Activated CD4-positive, alpha-beta T cell treated with anti-CD3 and anti-CD28 coated beads, Interleukin-2, amount 50 U/mL, for 4 hours (primary cell): ENCODE measurements around the gene THTPA.
"Not testable (repeated sequence)": the region's sequence is repeated elsewhere in the genome, so short reads cannot be mapped to it uniquely, and the experiment has no call there.

ENCODE experiments used
- DNase-seq, 2 experiments: peaks; one replicate each; pipeline ENCODE4 v3.0.0-alpha.2; 2020

The THTPA gene

DNA sequence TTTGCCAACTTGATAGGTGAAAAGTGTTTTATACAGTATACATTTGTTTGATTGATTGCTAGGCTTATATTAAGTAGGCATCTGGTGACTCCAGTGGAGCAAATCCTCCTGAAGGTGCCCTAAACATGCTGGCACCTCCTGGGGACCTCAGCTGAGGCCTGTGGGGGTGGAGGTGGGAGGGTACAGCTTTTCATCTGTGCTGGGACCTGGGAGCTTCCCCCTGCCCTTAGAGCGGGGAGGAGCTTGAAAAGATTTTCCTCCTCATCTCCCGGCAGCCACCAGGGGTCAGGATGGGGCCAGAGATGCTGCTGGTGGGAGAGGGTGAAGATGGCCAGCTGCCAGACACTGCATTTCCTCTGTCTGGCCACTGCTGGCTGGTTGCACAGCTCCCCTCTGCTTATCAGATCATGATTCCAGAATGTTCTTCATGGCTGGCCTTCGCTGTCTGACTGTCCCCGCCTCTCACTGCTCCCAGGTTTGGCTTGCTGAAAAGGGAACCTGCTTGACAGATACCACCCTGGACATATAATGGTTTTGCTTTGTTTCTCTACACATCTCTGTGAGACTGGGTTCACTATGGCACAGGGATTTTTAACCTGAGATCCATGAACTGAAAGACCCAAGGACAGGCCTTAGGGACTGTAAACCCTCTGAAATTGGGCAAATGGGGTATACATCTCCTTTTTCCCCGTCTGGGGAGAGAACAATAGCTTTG lies 33.0 kb downstream of the THTPA start:
- DNase-seq, result peak; percentile 62 to 64

DNA sequence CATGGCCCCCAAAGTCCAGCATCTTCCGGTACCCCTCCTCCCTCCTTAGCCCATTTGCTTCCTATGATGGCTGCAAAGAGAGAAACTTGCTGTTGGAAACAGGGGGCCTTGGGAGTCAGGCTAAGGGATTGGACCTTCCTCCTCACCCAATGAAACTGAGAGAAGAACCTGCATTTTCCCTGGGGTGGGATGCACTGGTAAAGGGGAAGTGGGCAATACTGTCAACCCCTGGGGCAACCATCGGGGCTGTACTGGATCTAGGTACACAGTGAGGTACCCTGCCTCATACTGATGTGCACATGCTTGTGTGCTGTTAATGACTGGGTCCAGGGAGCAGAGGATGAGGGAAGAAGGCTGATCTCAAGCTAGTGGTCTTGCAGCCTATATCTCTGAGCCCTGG lies 33.5 kb downstream of the THTPA start:
- no peak for DNase-seq

DNA sequence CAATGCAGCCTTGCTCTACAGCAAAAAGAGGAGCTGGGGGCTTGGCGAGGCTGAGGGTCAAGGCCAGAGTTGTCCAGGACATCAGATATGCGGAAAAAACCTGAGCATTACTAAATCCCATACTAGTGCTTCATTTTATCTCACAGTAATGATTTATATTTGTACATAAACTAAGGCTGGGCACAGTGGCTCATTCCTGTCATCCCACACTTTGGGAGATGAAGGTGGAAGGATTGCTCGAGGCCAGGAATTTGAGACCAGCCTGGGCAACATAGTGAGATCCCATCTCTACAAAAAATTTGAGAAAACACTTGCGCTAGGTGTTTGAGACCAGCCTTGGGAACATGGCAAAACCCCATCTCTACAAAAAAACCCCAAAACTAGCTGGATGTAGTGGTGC lies 34.1 kb downstream of the THTPA start:
- no peak for DNase-seq

DNA sequence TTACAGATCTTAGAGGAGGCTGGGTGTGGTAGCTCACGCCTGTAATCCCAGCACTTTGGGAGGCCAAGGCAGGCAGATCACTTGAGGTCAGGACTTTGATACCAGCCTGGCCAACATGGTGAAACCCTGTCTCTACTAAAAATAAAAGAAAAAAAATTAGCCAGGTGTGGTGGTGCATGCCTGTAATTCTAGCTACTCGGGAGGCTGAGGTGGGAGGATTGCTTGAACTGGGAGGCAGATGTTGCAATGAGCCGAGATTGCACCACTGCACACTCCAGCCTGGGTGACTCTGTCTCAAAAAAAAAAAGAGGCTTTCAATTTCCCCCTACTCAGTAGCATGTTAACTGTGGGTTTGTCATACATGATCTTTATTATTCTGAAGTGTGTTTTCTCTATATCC lies 38.1 kb downstream of the THTPA start:
- not testable (repeated sequence) for DNase-seq

DNA sequence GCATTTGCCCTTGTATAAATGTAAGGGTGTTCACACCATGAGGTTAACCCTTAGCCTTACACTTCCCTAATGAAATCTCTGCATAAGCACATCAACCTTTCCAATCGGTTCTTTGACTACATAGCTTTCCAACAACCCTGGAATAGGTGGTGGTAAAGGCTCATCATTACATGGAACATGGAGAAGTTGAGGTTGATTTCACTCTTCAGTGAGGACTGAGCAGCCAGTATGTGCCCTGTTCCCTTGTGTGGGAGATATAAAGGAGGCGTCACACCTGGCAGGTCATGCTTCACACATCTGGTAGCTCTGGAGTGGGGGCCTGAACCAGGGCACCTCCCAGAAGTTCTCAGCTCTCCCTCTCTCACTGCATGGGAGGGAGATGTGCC lies 44.2 kb downstream of the THTPA start:
- DNase-seq, result no peak

DNA sequence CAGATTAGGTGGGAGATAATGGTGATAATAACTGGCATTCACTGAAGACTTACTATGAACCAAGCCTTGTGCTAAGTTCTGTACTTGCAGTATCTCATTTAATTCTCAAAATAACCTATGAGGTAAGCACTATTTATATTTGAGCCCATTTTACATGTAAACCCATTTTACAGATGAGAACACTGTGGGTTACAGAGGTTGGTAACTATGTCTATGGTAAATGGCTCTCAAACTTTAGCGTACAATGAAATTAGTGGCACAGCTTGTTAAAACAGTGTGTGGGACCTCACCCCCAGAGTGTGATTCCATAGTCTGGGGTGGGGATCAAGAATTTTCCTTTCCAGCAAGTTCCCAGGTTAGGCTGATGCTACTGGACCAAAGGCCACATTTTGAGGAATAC lies 44.7 kb downstream of the THTPA start:
- DNase-seq, result no peak

DNA sequence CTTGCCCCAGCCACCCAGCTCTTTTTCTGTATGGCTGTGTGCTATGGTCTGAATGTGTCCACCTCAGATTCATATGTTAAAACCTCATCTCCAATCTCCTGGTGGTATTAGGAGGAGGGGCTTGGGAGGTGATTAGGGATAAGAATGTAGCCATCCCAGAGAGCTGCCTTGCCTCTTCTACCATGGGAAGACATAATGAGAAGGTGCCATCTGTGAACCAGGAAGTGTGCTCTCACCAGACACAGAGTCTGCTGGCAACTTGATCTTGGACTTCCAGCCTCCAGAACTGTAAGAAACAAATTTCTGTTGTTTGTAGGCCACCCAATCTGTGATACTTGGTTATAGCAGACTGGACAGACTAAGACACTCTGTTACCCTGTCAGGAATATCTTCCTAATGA lies 45.4 kb downstream of the THTPA start:
- no peak for DNase-seq

DNA sequence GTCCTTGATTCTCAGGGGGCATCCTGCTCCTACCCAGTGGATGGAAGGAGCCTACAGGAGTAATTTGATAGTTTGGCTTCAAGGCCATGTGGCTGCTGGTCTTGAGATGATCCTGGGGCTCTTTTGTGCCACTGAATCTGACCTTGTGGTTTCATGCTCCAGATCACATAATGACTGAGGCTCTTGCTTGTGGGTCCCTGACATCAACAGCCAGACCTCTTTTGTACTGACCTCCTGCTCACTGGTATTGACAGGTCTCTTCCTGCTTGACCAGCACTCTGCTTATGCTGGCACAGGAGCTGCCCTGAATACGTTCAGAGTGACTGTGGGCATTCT lies 45.7 kb downstream of the THTPA start:
- no peak for DNase-seq

DNA sequence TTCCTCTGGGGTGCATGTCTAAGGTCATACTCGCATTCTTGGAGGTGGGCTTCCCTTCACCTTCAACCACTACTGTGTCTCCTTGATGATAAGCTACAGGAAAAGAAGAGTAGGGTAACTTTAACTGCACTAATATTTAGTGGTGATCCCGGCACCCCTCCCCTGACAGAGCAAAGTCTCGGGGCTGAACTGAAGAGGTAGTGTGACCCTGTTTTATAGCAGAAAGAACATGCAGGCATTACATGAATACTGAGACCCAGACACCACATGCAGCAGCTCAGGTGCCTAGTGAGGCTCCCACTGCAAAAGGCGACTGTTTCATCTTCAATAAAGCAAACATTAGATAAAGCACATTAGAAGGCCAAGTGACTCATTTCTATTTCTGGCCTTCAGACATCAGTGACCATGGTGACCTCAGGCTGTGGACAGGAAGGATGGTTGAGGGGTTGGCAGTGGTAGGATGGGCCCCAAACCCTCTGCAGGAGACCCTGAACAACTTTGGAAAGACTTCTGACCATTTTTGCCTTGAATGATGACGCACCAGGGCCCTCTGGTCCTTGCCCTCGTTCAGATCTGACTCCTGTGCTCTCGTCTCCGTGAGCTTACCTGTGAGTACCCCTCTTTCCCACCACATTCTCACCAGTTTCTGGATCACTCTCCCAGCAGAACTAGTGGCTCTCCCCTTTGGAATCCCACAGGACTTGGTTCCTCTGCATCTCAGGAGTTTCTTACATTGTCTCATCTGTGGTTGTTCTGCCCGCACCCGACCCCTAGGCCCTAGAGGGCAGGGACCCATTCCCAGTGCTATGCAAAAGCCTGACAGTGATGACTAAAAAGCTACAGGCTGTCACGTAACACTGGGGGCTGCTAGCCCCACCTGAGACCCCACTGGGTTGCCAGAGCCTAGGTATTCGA lies 46.4 kb downstream of the THTPA start:
- DNase-seq, result no peak

DNA sequence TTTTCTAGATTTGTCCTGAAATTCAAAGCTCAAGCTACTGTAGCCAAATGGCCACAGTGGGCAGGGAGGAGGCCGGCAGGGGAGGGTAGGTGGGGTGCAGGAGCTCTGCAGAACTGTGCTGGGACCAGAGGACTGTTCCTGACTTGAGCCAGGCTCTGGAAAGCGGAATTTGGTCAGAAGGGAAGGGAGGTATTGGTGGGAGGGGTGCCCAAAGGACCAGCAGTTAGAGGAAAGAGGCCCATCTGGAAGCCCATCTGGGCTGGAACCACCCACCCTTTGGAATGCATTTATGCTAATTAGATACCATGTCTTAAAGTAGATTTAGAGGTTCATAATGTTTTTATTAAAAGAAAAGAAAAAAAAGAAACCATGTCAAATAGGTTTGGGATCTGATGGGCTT lies 47.0 kb downstream of the THTPA start:
- no peak for DNase-seq

DNA sequence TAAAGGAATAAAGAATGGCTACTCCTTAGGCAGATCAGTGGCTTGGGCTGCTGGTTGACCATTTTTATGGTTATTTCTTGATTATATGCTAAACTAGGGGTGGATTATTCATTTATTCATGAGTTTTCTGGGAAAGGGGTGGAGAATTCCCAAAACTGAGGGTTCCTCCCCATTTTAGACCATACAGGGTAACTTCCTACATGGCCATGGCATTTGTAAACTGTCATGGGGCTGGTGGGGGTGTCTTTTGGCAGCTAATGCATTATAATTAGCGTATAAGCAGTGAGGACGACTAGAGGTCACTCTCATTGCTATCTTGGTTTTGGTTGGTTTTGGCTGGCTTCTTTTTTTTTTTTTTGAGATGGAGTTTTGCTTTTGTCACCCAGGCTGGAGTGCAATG lies 48.1 kb downstream of the THTPA start:
- no peak for DNase-seq

DNA sequence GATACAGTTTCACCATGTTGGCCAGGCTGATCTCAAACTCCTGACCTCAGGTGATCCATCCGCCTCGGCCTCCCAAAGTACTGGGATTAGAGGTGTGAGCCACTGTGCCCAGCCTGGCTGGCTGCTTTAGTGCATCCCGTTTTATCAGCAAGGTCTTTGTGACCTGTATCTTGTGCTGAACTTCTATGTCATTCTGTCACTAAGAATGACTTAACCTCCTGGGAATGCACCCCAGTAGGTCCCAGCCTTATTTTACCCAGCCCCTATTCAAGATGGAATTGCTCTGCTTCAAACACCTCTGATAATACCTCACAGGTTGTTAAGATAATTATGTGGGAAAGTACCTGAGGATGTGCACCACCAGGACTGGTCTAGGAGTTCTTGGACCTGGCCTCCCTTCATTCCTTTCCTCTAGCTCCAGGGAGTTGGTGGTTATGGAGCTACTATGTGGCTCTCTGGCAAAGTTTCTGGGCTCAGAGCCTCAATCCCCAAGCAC lies 48.7 kb downstream of the THTPA start:
- no peak for DNase-seq

DNA sequence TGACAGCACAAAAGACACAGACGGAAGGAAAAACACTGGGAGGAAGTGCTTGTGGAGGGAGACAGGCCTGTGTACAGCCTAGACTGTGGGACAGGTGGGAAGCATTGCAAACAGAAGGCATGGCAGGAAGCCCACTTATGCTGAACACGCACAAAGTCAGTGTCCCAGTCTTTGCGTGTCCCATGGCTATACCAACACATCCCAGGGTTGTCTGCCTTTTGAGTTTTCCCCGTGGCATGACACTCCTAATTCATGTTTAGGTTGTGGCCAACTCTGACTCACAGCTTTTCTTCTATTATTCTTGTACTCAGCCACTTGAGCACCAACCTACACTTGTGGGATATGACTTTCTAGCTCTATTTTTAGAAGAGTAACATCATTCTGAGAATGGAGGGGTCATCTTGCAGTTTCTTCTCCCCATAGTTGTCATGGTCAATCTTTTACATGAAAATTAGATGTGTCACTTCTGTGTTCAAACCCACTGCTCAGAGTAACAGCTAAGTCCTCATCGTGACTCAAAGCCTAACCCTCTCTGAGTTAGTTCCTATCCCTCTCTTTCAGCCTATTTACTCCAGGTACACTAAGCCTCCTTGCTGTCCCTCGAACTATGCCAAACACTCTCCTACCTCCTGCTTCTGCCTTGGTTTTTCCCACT lies 50.0 kb downstream of the THTPA start:
- no peak for DNase-seq

DNA sequence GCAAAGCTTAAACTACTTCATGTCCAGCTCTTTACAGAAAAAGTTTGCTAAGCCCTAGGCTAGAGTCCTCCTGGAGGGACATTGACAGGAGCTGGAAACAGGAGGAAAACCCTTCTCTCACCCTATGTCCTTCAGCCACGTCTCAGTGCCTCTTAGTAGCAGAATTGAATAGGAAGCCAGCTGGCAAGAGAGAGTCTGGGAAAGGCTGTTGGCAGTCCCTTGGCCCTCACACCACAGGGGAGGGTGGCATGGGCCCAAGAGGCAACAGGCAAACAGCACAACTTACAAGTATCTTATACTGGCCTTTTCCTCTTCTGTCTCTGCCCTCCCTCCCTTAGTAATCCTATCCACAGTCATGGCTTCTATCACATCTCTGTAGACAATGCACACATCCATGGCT lies 52.4 kb downstream of the THTPA start:
- DNase-seq, result no peak

DNA sequence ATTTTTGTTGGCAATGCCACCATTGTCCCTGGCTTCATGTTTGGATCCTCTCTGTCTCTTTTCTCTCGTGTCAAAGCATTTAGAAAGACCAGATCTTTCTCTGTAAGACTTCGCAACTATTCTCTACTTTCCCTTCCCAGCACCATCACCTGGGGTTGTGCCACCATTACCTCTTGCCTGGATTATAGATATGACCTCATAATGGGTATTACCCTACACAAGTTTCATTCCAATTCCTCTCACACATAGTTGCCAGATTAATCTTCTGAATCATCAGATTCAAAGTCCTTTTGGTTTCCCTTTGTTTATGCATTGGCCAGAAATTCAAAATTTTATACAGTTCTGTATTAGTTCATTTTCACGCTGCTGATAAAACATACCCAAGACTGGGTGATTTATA lies 52.9 kb downstream of the THTPA start:
- no peak for DNase-seq

DNA sequence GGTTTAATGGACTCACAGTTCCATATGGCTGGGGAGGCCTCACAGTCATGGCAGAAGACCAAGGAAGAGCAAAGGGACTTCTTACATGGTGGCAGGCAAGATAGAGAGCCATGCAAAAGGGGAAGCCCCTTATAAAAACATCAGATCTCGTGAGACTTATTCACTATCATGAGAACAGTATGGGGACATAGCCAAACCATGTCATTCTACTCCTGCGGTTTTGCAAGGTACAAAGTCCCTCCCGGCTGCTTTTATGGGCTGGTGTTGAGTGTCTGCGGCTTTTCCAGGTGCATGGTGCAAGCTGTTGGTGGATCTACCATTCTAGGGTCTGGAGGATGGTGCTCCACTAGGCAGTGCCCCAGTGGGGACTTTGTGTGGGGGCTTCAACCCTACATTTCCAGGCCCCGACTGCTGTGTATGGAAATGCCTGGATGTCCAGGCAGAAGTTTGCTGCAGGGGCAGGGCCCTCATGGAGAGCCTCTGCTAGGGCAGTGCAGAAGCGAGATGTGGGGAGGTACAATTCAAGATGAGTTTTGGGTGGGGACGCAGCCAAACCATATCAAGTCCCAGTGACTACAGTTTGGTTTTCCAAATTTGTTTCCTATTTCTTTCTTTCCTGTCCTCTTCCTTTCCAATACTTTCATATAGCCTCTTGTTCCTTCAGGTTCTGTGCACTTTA lies 53.5 kb downstream of the THTPA start:
- not testable (repeated sequence) for DNase-seq
